Mesothelial cell of epicardium (in vitro differentiated cells): Measurements from ENCODE around the gene ANKRD29. TPM values are rescaled to one million over a fixed set of nuclear protein-coding genes. Genes with fewer than 3 reads are reported as not detected.

Source experiments
- DNase-seq, 2 experiments: peaks; one replicate each; pipeline ENCODE4 v3.0.0; 2021; ENCODE audit warnings: low spot score in 2 of 2; ENCODE audit not compliant: unreplicated experiment in 2 of 2
- H3K27ac Mint-ChIP-seq: 2 replicates; pipeline ENCODE4 v1.8.0; 2021; ENCODE audit warnings: mixed read lengths
- H3K27me3 Mint-ChIP-seq: 2 replicates; pipeline ENCODE4 v1.8.0; 2021; ENCODE audit warnings: low read depth, mixed read lengths
- H3K36me3 Mint-ChIP-seq: 2 replicates; pipeline ENCODE4 v1.8.0; 2021; ENCODE audit warnings: mixed read lengths
- H3K4me1 Mint-ChIP-seq: 2 replicates; pipeline ENCODE4 v1.8.0; 2021; ENCODE audit warnings: mixed read lengths
- H3K4me3 Mint-ChIP-seq: 2 replicates; pipeline ENCODE4 v1.8.0; 2021; ENCODE audit warnings: mild to moderate bottlenecking, moderate library complexity, mixed read lengths
- H3K9me3 Mint-ChIP-seq: 2 replicates; pipeline ENCODE4 v1.8.0; 2021; ENCODE audit warnings: mixed read lengths
- total RNA-seq: library from RNA; stranded (reverse); gene quantifications from 3 replicates; pipeline ENCODE4 v1.2.1, GENCODE V29; 2021
- TF ChIP-seq, protein P1 (sequence below): fragments of 200-600 bp; sonication (generic); IDR thresholded peaks from one replicate; pipeline ENCODE4 v1.5.0; 2021; ENCODE audit warnings: antibody characterized with exemption; ENCODE audit not compliant: unreplicated experiment

The ANKRD29 gene
- total RNA-seq, 1 donor from 2014 or later, result 2.3 TPM

DNA sequence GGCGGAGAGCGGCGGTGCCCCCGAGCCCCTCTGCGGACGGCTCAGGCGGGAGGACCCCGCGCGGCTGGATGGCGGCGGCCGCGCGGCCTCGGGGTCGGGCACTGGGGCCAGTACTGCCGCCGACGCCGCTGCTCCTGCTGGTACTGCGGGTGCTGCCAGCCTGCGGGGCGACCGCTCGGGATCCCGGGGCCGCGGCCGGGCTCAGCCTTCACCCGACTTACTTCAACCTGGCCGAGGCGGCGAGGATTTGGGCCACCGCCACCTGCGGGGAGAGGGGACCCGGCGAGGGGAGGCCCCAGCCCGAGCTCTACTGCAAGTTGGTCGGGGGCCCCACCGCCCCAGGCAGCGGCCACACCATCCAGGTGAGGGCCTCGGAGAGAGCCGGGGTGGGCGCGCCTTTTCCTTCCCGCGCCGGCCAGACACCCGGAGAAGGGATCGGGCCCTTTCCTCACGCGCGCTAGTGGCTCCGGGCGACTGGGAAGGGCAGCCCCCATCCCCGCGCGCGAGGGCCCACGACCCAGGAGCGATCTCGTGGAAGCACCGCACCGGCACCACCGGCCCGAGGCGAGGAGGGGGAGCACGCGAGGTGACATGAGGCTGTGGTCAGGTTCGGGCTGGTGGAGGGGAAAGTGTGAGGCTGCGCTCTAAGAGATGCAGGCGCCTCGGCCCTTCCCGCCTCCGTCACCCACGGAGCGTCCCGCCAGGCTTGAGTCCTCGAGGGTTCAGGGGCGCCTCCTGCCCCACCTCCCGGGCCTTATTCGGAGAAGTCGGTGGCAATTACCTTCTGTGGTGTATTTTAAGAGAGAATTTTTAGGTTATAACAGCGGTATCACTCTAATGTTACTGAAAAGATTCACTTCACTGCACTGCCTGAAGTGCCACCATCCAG, 27.1 kb upstream of the ANKRD29 start:
- Mint-ChIP-seq H3K27me3 (peaks cover 58% of the 10 kb centered on the region), H3K36me3 (no peaks in the 10 kb centered on the region), H3K9me3 (no peaks in the 10 kb centered on the region), H3K4me1 (peaks cover 11% of the 10 kb centered on the region), H3K4me3 (peak overlapping the region; percentile 54), H3K27ac (no peak overlapping the region)
- TF ChIP-seq, protein P1, sequence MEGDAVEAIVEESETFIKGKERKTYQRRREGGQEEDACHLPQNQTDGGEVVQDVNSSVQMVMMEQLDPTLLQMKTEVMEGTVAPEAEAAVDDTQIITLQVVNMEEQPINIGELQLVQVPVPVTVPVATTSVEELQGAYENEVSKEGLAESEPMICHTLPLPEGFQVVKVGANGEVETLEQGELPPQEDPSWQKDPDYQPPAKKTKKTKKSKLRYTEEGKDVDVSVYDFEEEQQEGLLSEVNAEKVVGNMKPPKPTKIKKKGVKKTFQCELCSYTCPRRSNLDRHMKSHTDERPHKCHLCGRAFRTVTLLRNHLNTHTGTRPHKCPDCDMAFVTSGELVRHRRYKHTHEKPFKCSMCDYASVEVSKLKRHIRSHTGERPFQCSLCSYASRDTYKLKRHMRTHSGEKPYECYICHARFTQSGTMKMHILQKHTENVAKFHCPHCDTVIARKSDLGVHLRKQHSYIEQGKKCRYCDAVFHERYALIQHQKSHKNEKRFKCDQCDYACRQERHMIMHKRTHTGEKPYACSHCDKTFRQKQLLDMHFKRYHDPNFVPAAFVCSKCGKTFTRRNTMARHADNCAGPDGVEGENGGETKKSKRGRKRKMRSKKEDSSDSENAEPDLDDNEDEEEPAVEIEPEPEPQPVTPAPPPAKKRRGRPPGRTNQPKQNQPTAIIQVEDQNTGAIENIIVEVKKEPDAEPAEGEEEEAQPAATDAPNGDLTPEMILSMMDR, result no peak
- DNase-seq, result peak in 1 of 2 experiments; percentile 46

DNA sequence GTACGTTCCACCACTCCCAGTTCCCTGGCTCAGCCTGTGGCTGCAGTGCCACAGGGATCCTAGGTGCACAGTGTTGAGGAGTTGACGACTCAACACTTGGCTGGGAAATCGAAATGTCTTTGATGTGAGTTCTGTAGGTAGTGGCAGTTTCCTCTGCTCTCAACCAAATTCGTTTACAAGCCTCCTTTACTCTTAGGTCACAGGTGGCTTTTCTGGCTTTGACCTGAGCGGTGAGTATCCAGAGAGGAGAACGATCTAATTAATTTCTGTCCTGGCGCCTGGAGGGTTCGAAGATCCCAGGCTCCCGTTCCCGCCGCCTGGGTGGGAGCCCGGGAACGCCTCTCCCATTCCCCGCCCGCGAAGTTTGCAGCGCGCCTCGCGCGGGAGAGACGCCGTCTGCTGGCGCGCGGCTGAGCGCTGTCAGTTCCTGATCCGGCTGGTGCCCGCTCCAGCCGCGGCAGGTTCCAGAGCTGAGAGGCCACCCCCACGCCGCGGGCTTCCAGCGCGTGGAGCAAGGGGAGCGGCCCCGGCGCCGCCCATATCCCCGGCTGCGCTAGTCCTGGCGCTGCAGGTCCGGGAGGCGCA, 26.4 kb upstream of the ANKRD29 start, which contains the start of gene LAMA3:
Gene LAMA3 (plus strand): TSS at position 423 of the 585 bp plus-strand sequence. CDS start 231 bp downstream, outside the sequence.
- H3K4me1 Mint-ChIP-seq, result peaks cover 16% of the 10 kb centered on the region
- peaks cover 3% of the 10 kb centered on the region for H3K9me3 Mint-ChIP-seq
- H3K36me3 Mint-ChIP-seq, result no peaks in the 10 kb centered on the region
- peaks cover 60% of the 10 kb centered on the region for H3K27me3 Mint-ChIP-seq
- peak; percentile 40 to 72 for DNase-seq
- peak within 1 kb of the TSS; percentile 63 for H3K4me3 Mint-ChIP-seq
- H3K27ac Mint-ChIP-seq, result no peak within 1 kb of the TSS
- TF ChIP-seq, protein P1, result no peak

DNA sequence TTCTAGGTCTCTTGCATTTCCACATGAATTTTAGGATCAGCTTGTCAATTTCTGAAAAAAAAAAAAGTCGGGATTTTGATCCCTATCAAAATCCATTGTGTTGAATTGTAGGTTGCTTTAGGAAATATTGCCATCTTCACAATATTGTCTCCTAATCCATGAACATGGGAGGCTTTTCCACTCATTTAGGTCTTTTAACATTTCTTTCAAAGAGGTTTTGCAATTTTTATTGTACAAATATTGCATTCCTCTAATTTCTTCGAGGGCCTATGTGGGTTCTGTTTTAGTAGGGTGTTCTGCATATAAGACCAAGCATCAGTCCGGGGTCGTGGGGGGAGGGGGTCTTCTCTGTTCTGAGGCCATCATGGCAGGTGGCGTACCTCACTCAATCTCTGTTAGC, 25.8 kb upstream of the ANKRD29 start:
- H3K27ac Mint-ChIP-seq, result no peak overlapping the region
- TF ChIP-seq, protein P1, result no peak
- H3K4me1 Mint-ChIP-seq, result peaks cover 16% of the 10 kb centered on the region
- no peak for DNase-seq
- H3K27me3 Mint-ChIP-seq, result peaks cover 62% of the 10 kb centered on the region
- H3K36me3 Mint-ChIP-seq, result no peaks in the 10 kb centered on the region
- peaks cover 3% of the 10 kb centered on the region for H3K9me3 Mint-ChIP-seq
- peak overlapping the region; percentile 63 for H3K4me3 Mint-ChIP-seq

DNA sequence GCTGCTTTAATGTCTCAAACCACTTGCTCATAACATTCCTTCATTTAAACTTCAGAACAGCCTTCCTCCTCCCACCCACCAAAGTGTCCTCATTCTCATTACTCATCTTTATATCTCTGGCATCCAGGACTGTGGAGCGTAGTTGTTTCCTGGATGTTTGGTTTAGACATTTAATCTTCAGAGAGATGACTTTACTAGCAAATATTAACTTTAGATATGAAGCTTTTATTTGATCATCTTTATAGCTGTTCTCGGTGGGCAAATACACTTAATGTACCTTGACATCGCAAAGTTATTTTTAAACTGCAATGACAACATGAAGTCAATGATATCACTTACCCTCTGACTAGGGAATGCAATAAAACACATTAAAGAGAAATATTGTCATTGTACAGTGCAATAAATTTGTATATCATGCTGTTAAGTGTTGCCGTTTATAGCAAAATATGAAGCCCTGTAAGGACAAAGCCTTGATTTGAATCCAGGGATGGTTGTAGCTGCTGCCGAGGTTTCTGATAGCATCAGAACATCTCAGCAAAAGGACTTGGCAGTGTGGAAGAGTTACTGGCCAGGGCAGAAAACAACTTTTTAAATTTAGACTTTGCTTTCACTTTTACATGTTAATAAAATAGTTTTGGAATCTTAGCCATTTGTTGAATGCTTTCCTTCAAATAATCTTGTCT, 21.9 kb upstream of the ANKRD29 start:
- peaks cover 3% of the 10 kb centered on the region for H3K9me3 Mint-ChIP-seq
- no peak for DNase-seq
- peaks cover 11% of the 10 kb centered on the region for H3K4me1 Mint-ChIP-seq
- no peak overlapping the region for H3K4me3 Mint-ChIP-seq
- H3K36me3 Mint-ChIP-seq, result no peaks in the 10 kb centered on the region
- H3K27me3 Mint-ChIP-seq, result peaks cover 74% of the 10 kb centered on the region
- H3K27ac Mint-ChIP-seq, result no peak overlapping the region
- TF ChIP-seq, protein P1, result no peak

DNA sequence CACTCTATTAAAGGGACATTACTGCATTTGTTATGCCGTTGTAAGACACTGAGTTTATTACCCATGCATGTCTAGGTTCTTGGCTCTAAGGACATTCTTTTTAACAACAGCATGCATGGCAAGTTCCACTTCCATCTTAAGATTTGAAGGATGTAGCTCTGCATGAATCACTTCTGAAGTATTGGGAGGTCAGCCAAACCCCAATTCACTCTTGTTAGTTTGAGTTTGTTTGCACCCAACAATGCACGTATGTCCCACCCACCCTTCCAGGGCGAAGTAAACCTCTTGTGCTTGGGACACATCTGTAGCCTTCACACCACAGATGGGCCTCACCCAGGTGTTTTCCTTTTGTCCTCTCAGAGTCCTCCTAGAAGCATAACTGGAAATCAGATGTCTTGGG, 21.0 kb upstream of the ANKRD29 start:
- TF ChIP-seq, protein P1, result no peak
- Mint-ChIP-seq H3K4me1 (peaks cover 6% of the 10 kb centered on the region), H3K36me3 (no peaks in the 10 kb centered on the region), H3K27ac (no peak overlapping the region), H3K27me3 (peaks cover 75% of the 10 kb centered on the region), H3K9me3 (peaks cover 3% of the 10 kb centered on the region), H3K4me3 (no peak overlapping the region)
- no peak for DNase-seq
